NCI-H69 (cell line): ENCODE measurements around the gene RFPL1.

Experiments used
- DNase-seq: peaks from one replicate; lab custom pipeline; 2025; lab: John Stamatoyannopoulos, UW

Gene RFPL1

DNA sequence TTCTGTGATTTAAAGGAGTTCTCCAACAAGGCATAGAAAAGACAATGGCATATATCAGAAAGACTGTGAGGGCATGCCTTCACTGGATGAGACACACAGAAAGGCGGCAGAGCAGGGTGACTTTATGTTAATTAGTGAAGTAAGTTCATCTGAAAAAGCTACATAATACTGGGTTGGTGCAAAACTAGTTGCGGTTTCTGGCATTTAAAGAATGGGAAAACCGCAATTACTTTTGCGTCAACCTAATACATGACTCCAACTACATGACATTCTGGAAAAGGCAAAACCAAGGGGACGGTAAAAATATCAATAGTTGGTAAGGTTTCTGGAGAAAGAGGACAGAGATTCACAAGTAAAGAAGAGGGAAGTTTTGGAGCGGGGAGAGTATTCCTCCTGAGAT lies 5.1 kb downstream of the RFPL1 start:
- no peak for DNase-seq

DNA sequence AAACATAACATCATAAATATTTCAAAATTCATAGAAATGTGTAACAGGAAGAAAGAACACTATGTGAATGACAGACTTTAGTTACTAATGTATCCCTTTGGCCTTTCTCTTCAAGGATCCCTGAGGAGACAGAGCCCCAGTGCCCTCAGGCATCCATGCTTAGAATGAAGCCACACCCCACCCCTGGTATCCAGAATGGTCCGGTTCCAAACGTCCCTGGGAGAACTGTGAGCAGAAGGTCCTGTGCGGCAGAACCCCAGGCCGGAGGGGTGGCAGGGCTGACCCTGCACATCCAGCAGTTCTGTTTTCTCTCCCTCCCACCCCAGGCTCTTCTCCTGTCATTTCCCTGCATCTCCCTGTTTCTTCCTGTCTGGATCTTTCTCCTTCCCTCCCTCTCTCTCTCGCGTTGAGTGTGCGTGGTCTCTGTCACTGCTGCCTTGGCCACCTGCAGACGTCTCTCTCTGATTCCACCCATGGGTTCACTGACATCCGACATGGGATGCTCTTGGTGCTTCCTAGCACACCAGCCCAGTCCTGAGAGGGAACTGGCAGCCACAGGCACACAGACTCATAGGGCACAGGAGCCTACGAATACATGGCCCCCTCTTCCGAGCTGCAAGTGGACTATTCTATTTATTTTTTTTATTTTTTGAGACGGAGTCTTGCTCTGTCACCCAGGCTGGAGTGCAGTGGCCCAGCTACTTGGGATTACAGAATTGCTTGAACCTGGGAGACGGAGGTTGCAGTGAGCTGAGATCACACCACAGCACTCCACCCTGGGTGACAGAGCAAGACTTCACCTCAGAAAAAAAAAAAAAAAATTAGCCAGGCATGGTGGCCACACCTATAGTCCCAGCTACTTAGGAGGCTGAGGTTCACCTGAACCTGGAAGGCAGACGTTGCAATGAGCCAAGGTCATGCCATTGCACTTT lies 5.7 kb downstream of the RFPL1 start:
- DNase-seq = peak; percentile 30

DNA sequence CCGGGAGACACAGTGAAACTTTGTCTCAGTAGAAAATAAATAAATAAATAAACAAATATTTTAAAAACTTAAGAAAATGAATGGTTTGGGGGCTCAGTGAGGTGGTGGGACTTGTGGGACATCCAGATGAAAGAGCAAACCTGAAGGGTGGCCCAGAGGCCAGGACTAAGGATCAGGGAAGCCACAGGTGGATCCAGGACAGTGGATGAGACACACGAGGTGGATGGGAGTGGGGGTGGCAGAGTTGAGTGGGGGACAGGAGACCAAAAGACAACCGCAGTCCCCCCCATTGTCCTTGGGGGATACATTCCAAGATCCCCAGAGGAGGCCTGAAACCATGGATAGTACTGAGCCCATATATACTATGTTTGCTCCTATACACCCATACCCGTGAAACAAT lies 7.1 kb downstream of the RFPL1 start:
- no peak for DNase-seq

DNA sequence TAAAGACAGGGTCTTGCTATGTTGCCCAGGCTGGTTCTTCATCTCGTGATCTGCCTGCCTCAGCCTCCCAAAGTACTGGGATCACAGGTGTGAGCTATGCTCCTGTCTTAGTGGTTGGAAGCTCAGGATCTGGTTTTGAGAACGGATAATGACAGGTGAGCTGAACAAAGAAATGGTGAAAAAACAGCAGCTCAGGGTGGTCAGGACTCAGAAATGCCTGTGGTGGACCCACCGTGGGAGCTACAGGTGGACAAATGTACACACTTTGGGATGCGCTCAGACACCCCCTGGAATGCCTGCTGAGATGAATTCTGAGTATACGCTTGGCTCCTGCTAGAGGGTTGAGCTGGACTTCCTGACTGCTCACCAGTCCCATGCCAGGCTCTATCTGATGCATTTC lies 9.5 kb downstream of the RFPL1 start:
- no peak for DNase-seq

DNA sequence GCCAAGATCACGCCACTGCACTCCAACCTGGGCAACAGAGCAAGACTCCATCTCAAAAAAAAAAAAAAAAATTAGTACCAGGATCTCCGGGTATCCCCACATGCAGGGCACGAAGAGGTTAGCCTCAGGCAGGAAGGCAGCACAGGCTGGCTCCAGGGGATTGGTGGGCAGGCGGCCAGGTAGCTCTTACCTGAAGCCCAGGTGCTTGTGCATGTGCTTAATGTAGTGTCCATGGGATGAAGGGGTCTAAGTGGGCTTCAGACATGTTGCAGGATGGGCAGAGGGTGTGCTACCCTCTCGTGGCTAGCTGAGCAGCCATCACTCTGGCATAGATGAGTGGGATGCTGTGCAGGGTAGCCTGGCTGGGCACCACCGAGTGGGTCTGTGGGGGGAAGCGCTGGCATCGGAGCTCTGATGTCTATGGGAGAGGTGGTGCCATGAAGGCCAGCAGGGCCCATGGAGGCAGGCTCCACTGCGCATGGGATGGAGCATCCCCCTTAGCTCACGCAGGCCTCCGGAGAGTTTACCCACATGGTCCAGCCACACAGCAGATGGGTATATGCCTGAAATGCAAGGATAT lies 11.0 kb downstream of the RFPL1 start:
- DNase-seq = no peak

DNA sequence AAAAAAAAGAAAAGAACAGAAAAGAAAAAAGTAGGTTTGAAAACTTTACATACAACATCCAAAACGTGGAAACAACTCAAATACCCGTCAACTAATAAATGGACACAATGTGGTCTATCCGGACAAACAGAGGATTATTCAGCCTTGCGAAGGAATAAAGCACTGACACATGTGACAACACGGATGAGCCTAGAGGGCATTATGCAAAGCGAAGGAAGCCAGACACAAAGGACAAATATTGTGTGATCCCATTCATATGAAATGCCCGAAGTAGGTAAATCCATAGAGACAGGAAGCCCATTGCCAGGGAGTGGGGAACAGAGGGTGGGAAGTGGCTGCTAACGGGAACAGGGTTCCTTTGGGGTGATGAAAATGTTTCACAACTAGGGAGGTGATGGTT lies 11.8 kb downstream of the RFPL1 start:
- DNase-seq = no peak

DNA sequence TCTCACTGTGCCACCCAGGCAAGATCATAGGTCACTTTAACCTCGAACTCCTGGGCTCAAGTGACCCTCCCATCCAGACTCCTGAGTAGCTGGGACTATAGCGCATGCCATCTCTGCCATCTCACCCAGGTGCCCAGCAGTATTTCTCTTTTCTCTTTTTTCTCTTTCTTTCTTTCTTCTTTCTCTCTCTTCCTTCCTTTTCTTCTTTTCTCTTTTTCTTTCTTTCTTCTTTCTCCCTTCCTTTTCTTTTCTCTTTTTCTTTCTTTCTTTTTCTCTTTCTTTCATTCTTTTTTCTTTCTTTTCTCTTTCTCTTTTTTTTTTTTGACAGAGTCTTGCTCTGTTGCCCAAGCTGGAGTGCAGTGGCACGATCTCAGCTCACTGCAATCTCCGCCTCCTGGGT lies 13.5 kb downstream of the RFPL1 start:
- no peak for DNase-seq

DNA sequence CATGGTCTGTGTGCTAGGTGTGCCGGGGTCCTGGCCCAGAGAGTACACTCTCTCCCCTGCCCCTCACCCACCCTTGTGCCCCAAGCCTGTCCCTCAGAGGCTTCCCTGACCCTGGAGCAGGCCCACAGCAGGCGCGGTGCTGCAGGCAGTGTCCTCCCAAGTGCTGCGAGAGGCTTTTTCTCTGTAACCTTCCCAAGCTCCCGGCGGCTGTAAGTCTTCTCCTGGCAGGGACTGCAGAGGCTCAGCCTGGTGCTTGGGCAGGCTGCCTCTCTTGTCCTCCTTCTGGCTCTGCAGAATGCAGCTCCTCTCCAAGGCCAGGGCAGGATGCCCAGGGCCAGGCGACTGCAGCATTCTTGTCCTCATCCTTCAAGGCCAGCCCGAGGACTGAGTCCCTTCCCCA lies 15.9 kb downstream of the RFPL1 start:
- no peak for DNase-seq

DNA sequence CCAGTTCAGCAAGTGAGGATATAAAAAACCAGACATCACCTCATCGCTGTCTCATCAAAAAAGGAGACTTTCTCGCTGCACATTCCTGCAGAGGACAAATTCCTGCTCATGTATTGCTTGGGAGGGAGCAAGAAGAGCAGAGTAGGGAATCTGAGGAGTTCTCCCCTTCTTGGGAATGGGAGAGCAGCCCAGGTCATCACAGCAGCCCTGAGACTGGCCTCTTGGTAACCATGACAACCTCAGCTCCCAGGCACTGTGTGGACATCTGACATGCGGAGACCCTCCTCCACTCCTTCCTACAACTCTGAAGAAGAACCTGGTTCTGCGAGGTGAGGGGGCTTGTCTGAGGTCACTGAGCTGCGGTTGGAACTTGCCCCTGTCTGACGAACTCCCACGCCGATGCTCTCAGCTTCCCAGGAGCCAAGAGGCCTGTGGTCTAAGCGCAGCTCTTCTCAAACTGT lies 17.9 kb downstream of the RFPL1 start:
- no peak for DNase-seq

DNA sequence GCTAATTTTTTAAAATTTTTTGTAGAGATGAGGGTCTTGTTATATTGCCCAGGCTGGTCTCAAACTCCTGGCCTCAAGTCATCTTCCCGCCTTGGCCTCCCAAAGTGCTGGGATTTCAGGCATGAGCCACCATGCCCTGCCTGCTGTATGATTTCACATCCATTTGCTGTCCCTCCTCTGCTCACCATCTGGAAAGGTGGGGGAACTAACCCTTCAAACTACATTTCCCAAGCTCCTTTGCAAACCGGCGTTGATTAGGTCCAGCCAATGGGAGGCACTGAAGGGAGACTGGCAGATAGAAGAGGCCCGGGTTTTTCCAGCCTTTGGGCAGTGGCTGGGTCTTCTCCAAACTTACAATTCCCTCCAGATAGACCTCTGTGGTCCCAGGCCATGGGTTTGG lies 19.3 kb downstream of the RFPL1 start:
- peak; percentile 75 for DNase-seq

DNA sequence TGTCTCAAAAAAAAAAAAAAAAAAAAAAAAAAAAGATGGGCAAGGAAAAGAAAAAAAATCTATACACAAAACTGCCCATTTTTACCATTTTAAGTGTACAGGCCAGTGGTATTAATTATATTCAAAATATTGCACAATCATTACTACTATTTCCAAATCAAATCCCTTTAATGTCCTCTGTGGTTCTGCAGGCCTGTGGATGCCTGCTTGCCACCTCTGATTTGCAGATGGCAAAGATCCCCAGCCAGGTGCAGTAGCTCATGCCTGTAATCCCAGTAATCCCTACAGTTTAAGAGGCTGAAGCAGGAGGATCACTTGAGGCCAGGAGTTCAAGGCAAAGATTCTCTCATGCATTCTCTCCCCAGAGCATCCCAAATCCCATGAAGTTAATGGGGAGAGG lies 20.2 kb downstream of the RFPL1 start:
- no peak for DNase-seq

DNA sequence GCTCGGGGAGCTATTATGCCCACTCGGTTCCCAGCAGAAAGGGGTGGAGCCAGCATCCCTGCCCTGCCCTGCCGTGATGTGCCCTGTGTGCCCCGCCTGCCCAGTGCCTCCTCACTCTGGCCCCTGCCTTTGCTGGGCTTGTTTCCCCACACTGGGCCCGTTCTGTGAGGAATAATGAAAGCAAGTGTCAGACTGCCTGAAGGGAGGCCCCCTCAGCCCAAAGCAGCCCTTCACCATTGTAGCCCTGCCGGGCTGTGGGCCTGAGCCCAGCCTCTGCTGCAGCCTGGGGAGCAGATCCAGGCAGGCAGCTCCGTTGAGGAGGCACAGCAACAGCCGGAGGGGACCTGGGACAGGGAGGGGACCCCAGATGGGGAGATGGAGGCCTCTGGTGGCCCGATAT lies 21.4 kb downstream of the RFPL1 start:
- no peak for DNase-seq

DNA sequence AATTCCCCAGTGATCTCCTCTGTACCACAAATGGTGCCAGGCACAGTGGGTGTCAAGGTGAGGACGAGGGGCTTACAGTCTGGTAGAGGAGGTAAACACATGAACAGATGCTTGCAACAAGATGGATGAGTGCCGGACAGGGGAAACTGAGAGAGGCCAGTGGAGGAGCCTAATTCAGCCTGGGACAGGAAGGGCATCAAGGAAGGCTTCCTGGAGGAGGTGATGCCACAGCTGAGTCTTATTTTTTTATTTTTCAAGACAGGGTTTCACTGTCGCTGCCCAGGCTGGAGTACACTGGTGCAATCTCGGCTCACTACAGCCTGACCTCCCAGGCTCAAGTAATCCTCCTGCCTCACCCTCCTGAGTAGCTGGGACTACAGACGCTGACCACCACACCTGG lies 22.9 kb downstream of the RFPL1 start:
- DNase-seq = no peak

DNA sequence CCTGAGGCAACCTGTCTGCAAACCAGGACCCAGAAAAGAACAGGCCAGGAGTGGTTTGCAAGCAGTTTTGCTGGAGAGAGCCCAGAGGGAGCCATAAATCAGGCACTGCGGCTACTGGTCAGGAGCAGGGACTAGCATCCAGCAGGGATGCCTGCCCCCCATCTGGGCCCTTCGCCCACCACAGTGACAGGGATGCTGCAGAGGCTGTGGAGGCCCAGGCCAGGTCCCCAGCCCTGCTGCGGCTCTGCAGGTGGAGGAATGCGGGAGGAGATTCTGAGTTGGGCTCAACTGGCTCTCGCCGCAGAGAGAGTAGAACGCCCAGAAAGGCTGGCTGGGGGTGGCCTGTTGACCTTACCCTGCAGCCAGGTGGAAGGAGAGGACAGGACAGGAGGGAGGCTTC lies 25.2 kb downstream of the RFPL1 start:
- no peak for DNase-seq

DNA sequence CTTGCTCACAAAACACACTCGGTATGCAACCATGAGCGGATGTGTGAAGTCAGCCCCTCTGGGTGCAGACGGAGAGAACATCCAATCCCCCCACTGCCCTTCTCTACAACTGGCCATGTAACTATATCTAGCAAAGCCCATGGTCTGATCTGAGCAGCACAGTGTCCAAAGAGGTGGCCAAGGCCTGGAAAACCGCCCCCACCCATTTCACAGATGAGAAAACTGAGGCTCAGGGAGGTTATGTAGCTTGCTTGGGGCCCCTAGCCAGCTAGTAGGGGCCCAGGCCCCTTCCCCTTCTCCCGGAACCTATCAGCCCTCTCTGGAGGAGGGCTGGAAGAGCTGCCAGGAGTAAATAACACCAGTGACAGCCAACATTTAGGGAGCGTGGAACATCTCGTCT lies 26.2 kb downstream of the RFPL1 start:
- DNase-seq = no peak

DNA sequence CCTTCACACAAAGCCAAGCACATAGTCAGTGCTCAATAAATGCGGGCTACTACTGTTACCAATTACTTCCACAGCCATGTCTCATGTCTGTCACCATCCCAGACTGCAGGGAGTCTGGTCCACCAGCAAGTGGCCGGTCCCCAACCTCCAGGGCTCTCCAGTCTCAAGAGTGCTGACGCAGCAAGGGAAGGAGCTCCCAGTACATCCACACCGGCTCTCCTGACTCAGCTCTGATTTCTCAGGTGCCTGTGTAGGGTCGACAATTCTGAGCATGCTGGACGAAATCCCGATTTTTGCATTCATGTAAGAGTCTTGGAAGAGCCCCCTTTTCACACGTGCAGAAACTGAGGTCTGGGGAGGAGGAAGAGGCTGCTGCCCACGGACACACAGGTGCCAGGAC lies 31.4 kb downstream of the RFPL1 start:
- DNase-seq = peak; percentile 35

DNA sequence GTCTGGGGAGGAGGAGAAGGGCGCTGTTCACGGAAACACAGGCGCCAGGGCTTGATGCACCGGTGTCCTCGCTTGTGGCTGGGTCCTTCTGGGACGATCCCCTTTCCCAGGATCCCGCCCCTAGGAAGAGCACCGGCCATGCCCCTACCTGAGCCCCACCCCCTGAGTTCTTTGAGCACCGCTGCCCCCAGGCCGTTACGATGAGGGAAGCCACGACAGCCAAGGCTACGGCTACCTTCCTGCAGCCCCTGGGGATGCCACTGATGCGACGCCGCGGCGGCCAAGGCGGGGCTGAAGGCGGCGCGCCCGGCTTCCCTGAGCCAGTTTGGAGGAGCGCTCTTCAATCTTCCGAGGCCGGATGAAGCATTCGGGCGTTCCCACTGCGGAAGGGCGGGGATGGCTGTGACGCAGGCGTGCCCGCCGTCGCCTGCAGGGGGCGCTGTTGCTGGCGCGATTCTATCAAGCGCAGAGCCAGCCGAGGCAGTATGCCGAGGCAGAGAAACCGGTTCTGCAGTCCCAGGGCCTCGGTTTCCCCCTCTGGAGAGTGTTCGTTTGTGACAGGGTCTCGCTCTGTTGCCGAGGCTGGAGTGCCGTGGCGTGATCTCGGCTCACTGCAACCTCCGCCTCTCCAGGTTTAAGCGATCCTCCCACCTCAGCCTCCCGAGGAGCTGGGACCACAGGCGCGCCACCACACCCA lies 31.9 kb downstream of the RFPL1 start:
- DNase-seq = peak; percentile 91

DNA sequence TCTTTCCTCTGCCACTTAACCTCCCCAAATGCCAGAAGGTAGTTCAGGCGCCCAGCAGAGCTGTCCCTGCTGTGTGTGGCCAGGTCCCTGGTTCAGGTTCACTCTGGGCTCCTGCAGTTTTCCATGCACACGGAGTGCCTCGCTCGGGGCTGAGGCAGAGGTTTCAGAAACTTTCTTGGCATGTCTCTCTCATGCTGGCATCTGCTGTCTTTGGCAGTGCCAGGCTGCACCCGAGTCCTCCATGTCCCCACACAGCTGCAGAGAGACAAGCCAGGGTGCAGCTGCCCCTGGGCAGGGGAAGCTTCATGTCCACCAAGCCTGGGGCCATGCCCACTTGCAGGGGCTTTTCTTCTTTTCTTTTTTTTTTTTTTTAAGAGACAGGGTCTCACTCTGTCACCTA lies 34.6 kb downstream of the RFPL1 start:
- no peak for DNase-seq

DNA sequence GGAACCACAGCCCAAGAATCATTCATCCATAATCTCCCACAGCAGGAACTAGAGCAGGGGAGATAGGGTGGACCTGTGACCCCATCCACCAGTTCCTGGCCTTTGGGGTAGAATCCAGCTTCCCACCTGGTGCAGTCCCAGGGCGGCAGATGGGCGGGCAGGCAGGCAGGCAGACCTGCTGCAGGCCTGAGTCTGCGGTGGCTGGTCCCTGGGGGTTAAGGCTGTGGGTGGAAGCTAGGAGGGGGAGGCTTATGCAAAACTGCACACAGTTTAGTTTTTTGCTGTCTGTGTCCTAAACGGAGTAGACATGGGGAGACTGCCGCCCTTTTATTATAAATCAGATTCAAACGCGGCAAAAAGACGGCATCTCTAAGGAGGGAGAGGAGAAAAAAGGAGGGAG lies 37.2 kb downstream of the RFPL1 start:
- peak; percentile 57 for DNase-seq

DNA sequence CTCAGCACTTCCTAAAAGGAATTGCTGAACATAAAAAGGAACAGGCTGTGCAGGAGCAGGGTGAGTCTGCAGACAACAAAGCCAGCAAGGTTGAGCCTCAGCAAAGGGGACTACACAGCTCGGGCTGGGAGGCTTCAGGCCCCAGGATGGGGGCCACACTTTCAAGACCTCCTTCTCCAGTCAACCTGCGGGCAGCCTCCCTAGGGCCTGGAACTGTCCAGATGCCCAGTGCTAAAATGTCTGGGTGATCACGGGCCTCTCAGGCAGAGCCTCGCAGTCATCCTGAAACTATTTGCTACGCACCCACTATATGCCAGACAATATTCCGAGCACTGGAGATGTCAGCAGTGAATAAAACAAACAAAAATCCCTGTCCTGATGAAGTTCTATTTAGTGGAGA lies 37.7 kb downstream of the RFPL1 start:
- DNase-seq = no peak

DNA sequence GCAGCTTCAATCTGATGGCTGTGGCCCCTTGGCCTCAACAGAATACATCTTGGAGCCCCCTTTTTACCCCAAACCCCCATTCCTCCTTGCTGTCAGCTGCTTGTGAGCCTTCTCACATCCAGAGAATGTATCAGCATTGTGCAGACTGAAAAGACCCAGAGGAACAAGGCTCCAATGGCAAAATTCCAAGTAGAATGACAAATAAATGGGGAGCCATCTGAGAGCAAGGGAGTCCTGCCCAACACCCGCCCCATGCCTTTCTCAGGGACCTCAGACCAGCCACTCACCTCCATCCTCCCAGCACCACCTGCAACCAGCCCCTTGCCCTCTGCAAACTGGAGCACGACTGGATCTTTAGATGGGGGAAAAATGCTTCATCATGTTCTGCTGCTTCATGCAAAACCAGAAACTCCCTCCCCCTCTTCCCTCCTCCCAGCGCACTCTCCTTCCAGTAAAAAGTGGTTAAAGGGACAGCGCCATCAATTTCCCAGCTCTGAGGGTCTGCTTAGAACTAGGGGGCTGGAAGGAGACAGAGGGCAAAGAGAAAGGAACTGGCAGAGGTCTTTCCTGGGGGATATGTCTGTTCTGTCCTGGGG lies 39.4 kb downstream of the RFPL1 start:
- DNase-seq = peak; percentile 38
